H1 (cell line): Measurements from ENCODE around the gene CHD2. TPM values are rescaled to one million over a fixed set of nuclear protein-coding genes. Genes with fewer than 3 reads are reported as not detected.

Experiments used
- CTCF ChIA-PET: fragments of 300-600 bp; sonication (Branson Sonifier 250); formaldehyde crosslinking; loops from one replicate; lab custom pipeline; 2021; ENCODE audit not compliant: partially characterized antibody; lab: Charles Lee
- POLR2A ChIA-PET: fragments of 300-600 bp; sonication (Branson Sonifier 250); formaldehyde crosslinking; loops from one replicate; lab custom pipeline; 2021; ENCODE audit warnings: inconsistent platforms; ENCODE audit not compliant: partially characterized antibody; lab: Charles Lee
- DNase-seq, 2 experiments: peaks; one replicate each; pipeline versions ENCODE4 v3.0.0 to v3.0.0-alpha.2; 2010 to 2022; ENCODE audit warnings: low spot score in 2 of 2, low read depth in 1 of 2, mixed read lengths in 1 of 2
- FAIRE-seq: peaks from 2 replicates; lab custom pipeline; 2011; peaks lifted over from hg19 to GRCh38; lab: Jason Lieb, UNC
- H2AFZ ChIP-seq: 2 replicates; pipeline ENCODE4 v1.8.1; 2012; ENCODE audit warnings: low read length, inconsistent platforms
- H2AK5ac ChIP-seq: 2 replicates; pipeline ENCODE4 v1.6.1; 2013; ENCODE audit warnings: low read depth, low read length
- H2BK120ac ChIP-seq: replicated peaks from 2 replicates; pipeline ENCODE3; 2013; ENCODE audit warnings: low read depth, low read length, inconsistent platforms
- H2BK12ac ChIP-seq: 2 replicates; pipeline ENCODE4 v1.6.1; 2013; ENCODE audit warnings: low read depth, low read length
- H2BK15ac ChIP-seq: 2 replicates; pipeline ENCODE4 v1.6.1; 2013; ENCODE audit warnings: low read length
- H2BK20ac ChIP-seq: 2 replicates; pipeline ENCODE4 v1.6.1; 2013; ENCODE audit warnings: low read length
- H2BK5ac ChIP-seq: 2 replicates; pipeline ENCODE4 v1.6.1; 2013; ENCODE audit warnings: low read depth, low read length
- H3K14ac ChIP-seq: 2 replicates; pipeline ENCODE4 v1.6.1; 2013; ENCODE audit warnings: inconsistent platforms; ENCODE audit not compliant: insufficient read length
- H3K18ac ChIP-seq: 2 replicates; pipeline ENCODE4 v1.6.1; 2013; ENCODE audit warnings: low read length; ENCODE audit errors: extremely low read depth
- H3K23ac ChIP-seq: 2 replicates; pipeline ENCODE4 v1.6.1; 2013; ENCODE audit warnings: inconsistent platforms; ENCODE audit not compliant: insufficient read length
- H3K23me2 ChIP-seq: 2 replicates; pipeline ENCODE4 v1.6.1; 2013; ENCODE audit warnings: low read depth, low read length
- H3K27ac ChIP-seq: 2 replicates; pipeline ENCODE4 v1.6.1; 2011; ENCODE audit warnings: low read depth, low read length, inconsistent platforms
- H3K27me3 ChIP-seq, 4 experiments: replicated peaks in 1 of 4; 1 replicate in 1 of 4; 2 replicates in 3 of 4; pipeline versions ENCODE4 v1.6.1 to v1.8.1; 2011 to 2013; ENCODE audit warnings: low read length in 3 of 4, mild to moderate bottlenecking in 3 of 4, inconsistent platforms in 2 of 4, mixed read lengths in 2 of 4, moderate library complexity in 1 of 4; ENCODE audit not compliant: control insufficient read depth in 3 of 4, insufficient read depth in 3 of 4; ENCODE audit errors: extremely low read depth in 1 of 4
- H3K36me3 ChIP-seq, 4 experiments: 2 replicates each; pipeline versions ENCODE4 v1.6.1 to v1.8.1; 2011 to 2013; ENCODE audit warnings: mild to moderate bottlenecking in 4 of 4, low read length in 3 of 4, moderate library complexity in 2 of 4, control low read depth in 1 of 4, inconsistent platforms in 1 of 4; ENCODE audit not compliant: insufficient read depth in 4 of 4, control insufficient read depth in 2 of 4
- H3K4ac ChIP-seq: replicated peaks from 2 replicates; pipeline ENCODE3; 2013; ENCODE audit warnings: low read length, low read depth, mixed read lengths, inconsistent platforms; ENCODE audit not compliant: insufficient read length
- H3K4me1 ChIP-seq, 4 experiments: replicated peaks in 1 of 4; 1 replicate in 1 of 4; 2 replicates in 3 of 4; pipeline versions ENCODE4 v1.6.1 to v1.8.1; 2011 to 2013; ENCODE audit warnings: low read length in 3 of 4, inconsistent platforms in 2 of 4, mixed read lengths in 1 of 4; ENCODE audit not compliant: insufficient read depth in 4 of 4, control insufficient read depth in 3 of 4
- H3K4me2 ChIP-seq, 2 experiments: 2 replicates each; pipeline versions ENCODE4 v1.6.1 to v1.8.1; 2011 to 2013; ENCODE audit warnings: low read depth in 2 of 2, low read length in 2 of 2, control low read depth in 1 of 2, inconsistent platforms in 1 of 2, mild to moderate bottlenecking in 1 of 2; ENCODE audit not compliant: insufficient read depth in 1 of 2
- H3K4me3 ChIP-seq, 4 experiments: fragments of 200-600, 300-600 bp in 1 of 4; sonication (generic), shearing (Covaris generic), sonication (Bioruptor Twin) in 1 of 4; 2 replicates each; pipeline versions ENCODE4 v1.5.1 to v1.8.1; 2011 to 2016; ENCODE audit warnings: low read length in 4 of 4, low read depth in 3 of 4, control low read depth in 2 of 4, inconsistent platforms in 2 of 4, mild to moderate bottlenecking in 2 of 4, mixed read lengths in 1 of 4, moderate library complexity in 1 of 4; ENCODE audit not compliant: insufficient read depth in 2 of 4; ENCODE audit errors: extremely low read depth in 1 of 4
- H3K56ac ChIP-seq: replicated peaks from 2 replicates; pipeline ENCODE3; 2013; ENCODE audit warnings: low read depth, mild to moderate bottlenecking, mixed read lengths, low read length, inconsistent platforms; ENCODE audit not compliant: insufficient read length
- H3K79me1 ChIP-seq: 2 replicates; pipeline ENCODE4 v1.6.1; 2013; ENCODE audit warnings: low read depth, low read length, control low read depth
- H3K79me2 ChIP-seq, 2 experiments: 2 replicates each; pipeline versions ENCODE4 v1.6.1 to v1.8.1; 2012 to 2013; ENCODE audit warnings: low read length in 2 of 2, mild to moderate bottlenecking in 2 of 2, inconsistent platforms in 1 of 2; ENCODE audit not compliant: insufficient read depth in 2 of 2, control insufficient read depth in 1 of 2
- H3K9ac ChIP-seq, 4 experiments: replicated peaks in 1 of 4; 1 replicate in 1 of 4; 2 replicates in 3 of 4; pipeline versions ENCODE4 v1.6.1 to v1.8.1; 2011 to 2013; ENCODE audit warnings: low read depth in 3 of 4, low read length in 3 of 4, control low read depth in 2 of 4, mild to moderate bottlenecking in 2 of 4, moderate library complexity in 2 of 4, inconsistent platforms in 1 of 4; ENCODE audit errors: extremely low read depth in 1 of 4
- H3K9me3 ChIP-seq, 2 experiments: 2 replicates each; pipeline versions ENCODE4 v1.6.1 to v1.8.1; 2012 to 2013; ENCODE audit warnings: mild to moderate bottlenecking in 2 of 2, moderate library complexity in 2 of 2, control low read depth in 1 of 2, inconsistent platforms in 1 of 2, low read depth in 1 of 2, low read length in 1 of 2, mixed read lengths in 1 of 2; ENCODE audit not compliant: insufficient read depth in 2 of 2
- H4K20me1 ChIP-seq, 2 experiments: replicated peaks in 1 of 2; 2 replicates each; pipeline versions ENCODE3 to v1.8.1; 2011 to 2013; ENCODE audit warnings: inconsistent platforms in 2 of 2, low read length in 2 of 2, mild to moderate bottlenecking in 1 of 2; ENCODE audit not compliant: insufficient read depth in 2 of 2, control insufficient read depth in 1 of 2
- H4K5ac ChIP-seq: 2 replicates; pipeline ENCODE4 v1.6.1; 2013; ENCODE audit warnings: low read length, low read depth, mixed read lengths, inconsistent platforms; ENCODE audit not compliant: insufficient read length
- H4K8ac ChIP-seq: 2 replicates; pipeline ENCODE4 v1.8.0; 2013; ENCODE audit warnings: mild to moderate bottlenecking, moderate library complexity, low read length, inconsistent platforms; ENCODE audit not compliant: insufficient read depth; ENCODE audit errors: extremely low read depth
- H4K91ac ChIP-seq: replicated peaks from 2 replicates; pipeline ENCODE3; 2013; ENCODE audit warnings: low read length, mixed read lengths, inconsistent platforms; ENCODE audit not compliant: insufficient read length
- HDAC2 ChIP-seq, 2 experiments: fragments of 300-600 bp in 1 of 2; sonication (generic) in 1 of 2; IDR thresholded peaks; 2 replicates each; pipeline ENCODE4 v1.6.1; 2011 to 2012; ENCODE audit warnings: low read depth in 2 of 2, low read length in 2 of 2, mild to moderate bottlenecking in 2 of 2, moderate library complexity in 2 of 2, borderline replicate concordance in 1 of 2, inconsistent platforms in 1 of 2
- TCF12 ChIP-seq: IDR thresholded peaks from 2 replicates; pipeline ENCODE4 v1.6.1; 2011; ENCODE audit warnings: low read depth, mild to moderate bottlenecking, low read length
- WGBS, 2 experiments: shearing (Covaris generic) in 1 of 2; methylation state at CpG; one replicate each; pipeline versions ENCODE4 v1.1.6 to v1.1.7; 2013 to 2015; ENCODE audit warnings: low lambda C conversion rate in 2 of 2, mixed read lengths in 2 of 2, inconsistent platforms in 1 of 2, low coverage in 1 of 2, missing lambda C conversion rate in 1 of 2; ENCODE audit not compliant: insufficient replicate concordance in 2 of 2, insufficient coverage in 1 of 2, insufficient read length in 1 of 2; ENCODE audit errors: extremely low coverage in 1 of 2, missing lambda C conversion rate in 1 of 2; 5-methylcytosine and 5-hydroxymethylcytosine counted together
- polyA plus RNA-seq, 7 experiments: library from polyadenylated mRNA; depleted of rRNA in 3 of 7; stranded (reverse) in 5 of 7; unstranded in 2 of 7; fragments of >200 nt in 5 of 7; fragments of 200-250 nt in 2 of 7; gene quantifications; 1 replicate in 5 of 7; 2 replicates in 1 of 7; 4 replicates in 1 of 7; pipeline versions ENCODE4 v1.2.1 to v1.2.3, GENCODE V29; 2011 to 2013; ENCODE audit warnings: missing spikeins in 2 of 7, mixed read lengths in 2 of 7
- total RNA-seq: library from RNA; stranded (reverse); fragmentation: NEBNext Ultra II Directional; extraction: Animal tissue kit (Norgen Biotek cat#: 25700); gene quantifications from 2 replicates; pipeline ENCODE4 v1.2.1, GENCODE V29; 2021

Gene CHD2
- total and polyA plus RNA-seq, 2 of the 8 experiments (the other 6 are each of a cell fraction or from before 2014, with no cell fraction given) = 28.8 to 70.0 TPM

GRCh38 chr15:93043621-93044300 is 143.6 kb downstream of the CHD2 start:
- H3K18ac ChIP-seq = no peak overlapping the region
- H3K23ac ChIP-seq = no peak overlapping the region
- no peak overlapping the region for H3K4ac ChIP-seq
- 87% methylated on average over 6 of the region's 12 CpGs; no CpG with 5 or more reads in 1 of the 2 experiments for WGBS, 2 experiments
- no peak overlapping the region for H3K4me2 ChIP-seq
- H3K9ac ChIP-seq = no peak overlapping the region
- no peak overlapping the region for H4K8ac ChIP-seq
- no peak overlapping the region for H3K56ac ChIP-seq
- no peak overlapping the region for H2BK15ac ChIP-seq
- H3K36me3 ChIP-seq = peaks cover 19 to 54% (median 45%) of the 10 kb centered on the region in 4 experiments; a peak in 7 of 8 replicates
- POLR2A ChIA-PET = interaction anchor here (0.6 to 1.6 kb wide), 4 partner anchors 9 to 39 kb away, joined by 3 to 5 read pairs (median 4); no protein-coding TSS in a partner anchor
- H2AFZ ChIP-seq = no peak overlapping the region
- no peak overlapping the region for H2BK120ac ChIP-seq
- H4K20me1 ChIP-seq = peaks cover 5 to 18% of the 10 kb centered on the region in 2 experiments
- H2BK20ac ChIP-seq = no peak overlapping the region
- no peak overlapping the region for H2AK5ac ChIP-seq
- FAIRE-seq (no peak), DNase-seq (no peak)
- no peaks in the 10 kb centered on the region for H3K23me2 ChIP-seq
- no peak overlapping the region for H4K91ac ChIP-seq
- H4K5ac ChIP-seq = no peak overlapping the region
- H3K27me3 ChIP-seq = no peaks in the 10 kb centered on the region
- TF ChIP-seq HDAC2 (IDR thresholded peaks at IDR 0.05; ENCODE audit: borderline replicate concordance in 1 of 2, low read depth in 2 of 2, low read length in 2 of 2) (no peak), TCF12 (no peak)
- H3K14ac ChIP-seq = no peak overlapping the region
- peaks cover 5 to 7% of the 10 kb centered on the region in 2 experiments; a peak in 2 of 4 replicates for H3K9me3 ChIP-seq
- no peak overlapping the region for H3K27ac ChIP-seq
- H2BK12ac ChIP-seq = no peak overlapping the region
- H3K79me2 ChIP-seq = peaks cover 0 to 2% of the 10 kb centered on the region in 2 experiments; a peak in 1 of 4 replicates
- H3K4me1 ChIP-seq = no peaks in the 10 kb centered on the region
- H2BK5ac ChIP-seq = no peak overlapping the region
- no peak overlapping the region for H3K4me3 ChIP-seq
- H3K79me1 ChIP-seq = peaks cover 4% of the 10 kb centered on the region
- CTCF ChIA-PET = interaction anchor here (1.1 to 6.6 kb wide), 5 partner anchors 7 to 32 kb away, joined by 3 to 63 read pairs (median 5); no protein-coding TSS in a partner anchor
